Activated CD4-positive, alpha-beta T cell treated with anti-CD3 and anti-CD28 coated beads, Interleukin-2, amount 10 ng/mL, durations not matched to agents 7 days and 5 days (primary cell): ENCODE results near the gene S100A8. TPM values are rescaled to one million over a fixed set of nuclear protein-coding genes. Genes with fewer than 3 reads are reported as not detected.

Experiments
- CTCF ChIA-PET: fragments of 350-600 bp; sonication (Branson Sonifier 250); formaldehyde crosslinking; loops from one replicate; lab custom pipeline; 2021; ENCODE audit warnings: antibody characterized with exemption; lab: Charles Lee
- POLR2A ChIA-PET: fragments of 350-600 bp; sonication (Branson Sonifier 250); formaldehyde crosslinking; loops from one replicate; lab custom pipeline; 2021; ENCODE audit warnings: antibody characterized with exemption; lab: Charles Lee
- DNase-seq: peaks from one replicate; pipeline ENCODE4 v3.0.0-alpha.2; 2020
- H3K27ac Mint-ChIP-seq: one replicate; pipeline ENCODE4 v1.8.0; 2021; ENCODE audit warnings: mild to moderate bottlenecking, moderate library complexity, mixed read lengths
- H3K27me3 Mint-ChIP-seq: one replicate; pipeline ENCODE4 v1.8.0; 2021; ENCODE audit warnings: mixed read lengths
- H3K36me3 Mint-ChIP-seq: one replicate; pipeline ENCODE4 v1.8.0; 2021; ENCODE audit warnings: low read depth, mixed read lengths
- H3K4me1 Mint-ChIP-seq: one replicate; pipeline ENCODE4 v1.8.0; 2021; ENCODE audit warnings: mixed read lengths
- H3K4me3 Mint-ChIP-seq: one replicate; pipeline ENCODE4 v1.8.0; 2021; ENCODE audit warnings: mild to moderate bottlenecking, moderate library complexity, mixed read lengths
- H3K9me3 Mint-ChIP-seq: one replicate; pipeline ENCODE4 v1.8.0; 2021; ENCODE audit warnings: mixed read lengths
- total RNA-seq, 2 experiments: library from RNA; stranded (reverse); gene quantifications; one replicate each; pipeline ENCODE4 v1.2.3, GENCODE V29; 2021

The S100A8 gene
- total RNA-seq, 2 experiments from 2014 or later: not detected

DNA sequence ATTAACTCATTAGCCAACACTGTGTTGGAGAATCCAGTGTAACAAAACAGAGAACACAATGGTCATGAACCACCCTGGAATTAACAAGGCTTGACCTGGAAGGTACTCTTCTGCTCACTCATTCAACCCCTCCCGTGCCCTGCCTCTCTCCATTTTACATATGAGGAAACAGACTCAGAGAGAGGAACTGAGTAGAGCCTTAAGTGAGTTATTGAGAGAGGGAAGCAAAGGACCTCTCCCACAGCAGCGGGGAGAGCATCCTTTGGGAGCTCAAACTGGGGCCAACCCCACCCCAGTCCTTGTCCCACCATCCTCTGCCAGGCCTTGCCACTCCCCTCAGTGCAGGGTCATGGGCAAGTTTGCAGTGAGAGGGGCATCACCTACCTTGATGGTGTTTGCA is 16.8 kb downstream of the S100A8 start:
- Mint-ChIP-seq H3K27ac (no peak overlapping the region), H3K36me3 (no peaks in the 10 kb centered on the region), H3K27me3 (peaks cover 21% of the 10 kb centered on the region), H3K9me3 (no peaks in the 10 kb centered on the region), H3K4me1 (no peaks in the 10 kb centered on the region), H3K4me3 (no peak overlapping the region)
- POLR2A ChIA-PET: no interaction called here
- no peak for DNase-seq
- CTCF ChIA-PET: no interaction called here

DNA sequence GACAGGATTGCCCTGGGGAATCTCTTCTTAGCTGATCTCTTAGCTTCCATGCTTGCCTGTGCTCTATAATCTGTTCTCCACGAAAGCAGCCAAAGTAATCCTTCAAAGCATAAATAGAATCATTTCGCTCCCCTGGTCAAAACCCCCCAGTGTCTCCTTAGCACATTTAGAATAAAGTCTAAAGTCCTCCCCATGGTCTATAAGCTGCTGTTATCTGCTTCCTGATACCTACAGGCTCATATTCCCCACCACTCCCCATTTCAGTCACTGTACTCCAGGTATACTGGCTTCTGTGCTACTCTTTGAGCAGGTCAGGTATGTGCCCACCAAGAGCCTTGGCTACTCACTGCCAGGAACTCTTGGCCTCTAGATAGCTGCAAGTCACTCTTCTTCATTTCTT is 18.3 kb downstream of the S100A8 start:
- no peak overlapping the region for H3K4me3 Mint-ChIP-seq
- no peak for DNase-seq
- no peaks in the 10 kb centered on the region for H3K4me1 Mint-ChIP-seq
- CTCF ChIA-PET: no interaction called here
- H3K36me3 Mint-ChIP-seq: no peaks in the 10 kb centered on the region
- no peaks in the 10 kb centered on the region for H3K9me3 Mint-ChIP-seq
- H3K27me3 Mint-ChIP-seq: peaks cover 13% of the 10 kb centered on the region
- no peak overlapping the region for H3K27ac Mint-ChIP-seq
- POLR2A ChIA-PET: no interaction called here

DNA sequence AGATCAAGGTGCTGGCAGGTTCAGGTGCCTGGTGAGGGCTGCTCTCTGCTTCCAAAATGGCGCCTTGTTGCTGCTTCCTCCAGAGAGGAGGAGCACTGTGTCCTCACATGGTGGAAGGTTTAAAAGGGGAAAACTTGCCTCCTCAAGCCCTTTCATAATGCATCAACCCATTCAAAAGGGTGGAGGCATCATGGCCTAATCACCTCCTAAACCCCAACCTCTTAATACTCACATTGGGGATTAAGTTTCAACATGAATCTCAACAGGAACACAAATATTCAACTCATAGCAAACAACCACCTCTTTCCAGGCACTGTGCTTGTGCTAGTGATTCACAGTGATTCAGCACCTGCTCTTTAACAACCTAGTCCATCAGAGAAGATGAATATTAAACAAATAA is 19.6 kb downstream of the S100A8 start:
- H3K27me3 Mint-ChIP-seq: peaks cover 8% of the 10 kb centered on the region
- CTCF ChIA-PET: no interaction called here
- no peak overlapping the region for H3K4me3 Mint-ChIP-seq
- H3K27ac Mint-ChIP-seq: no peak overlapping the region
- POLR2A ChIA-PET: no interaction called here
- H3K9me3 Mint-ChIP-seq: no peaks in the 10 kb centered on the region
- DNase-seq: no peak
- no peaks in the 10 kb centered on the region for H3K4me1 Mint-ChIP-seq
- H3K36me3 Mint-ChIP-seq: no peaks in the 10 kb centered on the region

DNA sequence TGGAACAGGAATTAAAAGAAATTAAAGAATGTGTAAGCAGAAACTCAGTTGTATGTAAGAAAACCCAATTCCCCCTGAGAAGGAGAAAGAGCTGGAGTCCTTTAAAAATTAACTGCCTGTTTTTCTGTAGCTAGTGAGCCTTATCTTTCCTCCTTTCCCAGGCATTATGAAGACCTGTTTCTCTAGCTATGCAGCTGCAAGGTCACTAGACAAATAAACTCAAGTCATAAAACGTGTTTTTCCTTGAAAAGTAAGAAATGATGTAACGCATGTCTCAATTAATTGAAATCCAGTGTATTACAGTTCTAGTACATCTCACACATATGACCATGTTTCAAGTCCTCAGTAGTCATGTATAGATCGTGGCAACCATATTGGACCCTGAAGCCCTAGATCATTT is 20.7 kb downstream of the S100A8 start:
- H3K4me3 Mint-ChIP-seq: no peak overlapping the region
- CTCF ChIA-PET: no interaction called here
- no peaks in the 10 kb centered on the region for H3K9me3 Mint-ChIP-seq
- POLR2A ChIA-PET: no interaction called here
- no peaks in the 10 kb centered on the region for H3K36me3 Mint-ChIP-seq
- no peaks in the 10 kb centered on the region for H3K4me1 Mint-ChIP-seq
- H3K27me3 Mint-ChIP-seq: peaks cover 10% of the 10 kb centered on the region
- H3K27ac Mint-ChIP-seq: no peak overlapping the region
- no peak for DNase-seq

DNA sequence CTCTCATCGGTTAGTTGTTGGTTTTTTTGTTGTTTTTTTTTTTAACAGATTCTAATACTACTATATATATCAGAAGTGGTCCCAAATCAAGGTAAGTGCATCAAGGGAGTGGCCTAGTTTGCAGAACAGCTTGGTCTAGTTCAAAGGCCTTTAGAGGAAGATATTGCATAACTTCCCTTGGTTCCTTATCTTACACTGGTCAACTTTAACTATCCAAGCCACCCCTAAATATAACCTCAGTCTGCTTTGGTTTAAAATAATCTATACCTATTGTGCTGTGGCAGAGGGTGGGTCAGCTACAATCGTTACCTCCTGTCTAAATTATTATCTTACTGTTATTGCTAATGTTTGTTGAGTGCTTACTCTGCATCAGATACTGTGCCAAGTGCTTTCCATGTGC is 22.4 kb downstream of the S100A8 start:
- H3K36me3 Mint-ChIP-seq: no peaks in the 10 kb centered on the region
- CTCF ChIA-PET: interaction anchor here (0.6 kb wide), 1 partner anchor 1742 kb away, joined by 3 read pairs; no protein-coding TSS in a partner anchor
- POLR2A ChIA-PET: no interaction called here
- H3K27me3 Mint-ChIP-seq: peaks cover 10% of the 10 kb centered on the region
- no peak overlapping the region for H3K27ac Mint-ChIP-seq
- no peak overlapping the region for H3K4me3 Mint-ChIP-seq
- DNase-seq: no peak
- no peaks in the 10 kb centered on the region for H3K4me1 Mint-ChIP-seq
- H3K9me3 Mint-ChIP-seq: no peaks in the 10 kb centered on the region

DNA sequence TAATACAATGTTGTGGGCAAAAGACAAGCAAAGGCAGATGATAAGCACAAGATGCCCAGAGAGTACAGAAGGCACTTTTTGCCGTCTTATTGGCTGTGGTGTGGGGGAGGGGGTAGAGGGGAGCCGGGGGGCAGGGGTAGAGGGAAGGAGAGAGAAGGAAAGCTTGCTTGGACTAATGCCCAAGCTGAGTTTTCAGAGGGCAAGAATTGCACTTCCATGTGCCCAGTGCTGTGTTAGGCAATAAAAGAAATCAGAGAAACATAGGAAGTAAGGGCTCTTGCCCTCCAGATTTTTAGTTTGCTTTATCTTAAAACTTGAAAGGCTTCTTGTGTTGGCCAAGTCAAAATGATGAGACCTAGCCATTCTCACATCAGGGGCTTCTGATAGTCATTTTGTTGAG is 23.8 kb downstream of the S100A8 start:
- POLR2A ChIA-PET: no interaction called here

DNA sequence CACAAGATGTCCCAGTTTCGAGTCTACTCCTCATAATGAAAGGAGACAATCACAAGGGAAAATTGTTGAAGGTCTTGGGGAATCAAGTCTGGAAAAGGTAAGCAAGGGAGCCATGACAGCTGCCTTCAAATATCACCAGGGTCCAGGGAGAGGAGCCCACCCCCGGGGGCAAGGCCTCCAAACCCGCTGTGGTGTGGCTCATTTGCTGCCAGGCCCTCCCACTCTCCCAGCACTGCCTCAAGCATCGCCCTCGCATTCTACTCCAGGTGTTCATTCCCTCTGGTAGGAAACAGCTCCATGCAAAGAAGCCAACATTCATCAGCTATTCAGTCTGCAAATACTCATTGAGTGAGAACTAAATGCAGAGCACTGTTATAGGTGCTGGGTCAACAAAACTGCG is 24.6 kb downstream of the S100A8 start:
- DNase-seq: no peak
- Mint-ChIP-seq H3K27me3 (peaks cover 7% of the 10 kb centered on the region), H3K27ac (no peak overlapping the region), H3K36me3 (no peaks in the 10 kb centered on the region), H3K9me3 (no peaks in the 10 kb centered on the region), H3K4me1 (no peaks in the 10 kb centered on the region), H3K4me3 (no peak overlapping the region)
- POLR2A ChIA-PET: no interaction called here
- CTCF ChIA-PET: no interaction called here

More for the DNA sequence above, 23.8 kb downstream of the S100A8 start:
- DNase-seq: no peak
- no peak overlapping the region for H3K27ac Mint-ChIP-seq
- no peak overlapping the region for H3K4me3 Mint-ChIP-seq
- H3K4me1 Mint-ChIP-seq: no peaks in the 10 kb centered on the region
- H3K9me3 Mint-ChIP-seq: no peaks in the 10 kb centered on the region
- peaks cover 12% of the 10 kb centered on the region for H3K27me3 Mint-ChIP-seq
- no peaks in the 10 kb centered on the region for H3K36me3 Mint-ChIP-seq
- CTCF ChIA-PET: interaction anchor here (0.9 kb wide), 1 partner anchor 12 kb away, joined by 3 read pairs; no protein-coding TSS in a partner anchor

DNA sequence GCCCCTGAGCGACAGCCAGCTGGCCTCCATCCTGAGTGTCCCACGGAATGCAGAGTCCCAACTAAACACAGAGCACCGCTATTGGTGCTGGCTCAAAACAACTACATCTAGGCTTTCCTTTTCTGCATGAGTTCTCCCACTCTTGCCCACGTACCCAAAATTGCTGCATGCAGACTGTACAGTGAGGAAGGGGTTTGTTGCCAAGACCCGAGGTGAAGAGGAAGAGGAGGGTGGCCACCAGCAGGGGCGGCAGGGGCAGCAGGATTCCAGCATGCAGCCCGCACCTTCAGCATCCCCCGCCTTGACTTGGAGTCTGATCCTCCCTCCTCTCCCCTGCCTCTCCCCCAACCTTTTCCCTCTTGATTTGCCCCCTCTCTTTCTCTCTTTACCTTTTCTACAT is 25.2 kb downstream of the S100A8 start:
- no peaks in the 10 kb centered on the region for H3K36me3 Mint-ChIP-seq

DNA sequence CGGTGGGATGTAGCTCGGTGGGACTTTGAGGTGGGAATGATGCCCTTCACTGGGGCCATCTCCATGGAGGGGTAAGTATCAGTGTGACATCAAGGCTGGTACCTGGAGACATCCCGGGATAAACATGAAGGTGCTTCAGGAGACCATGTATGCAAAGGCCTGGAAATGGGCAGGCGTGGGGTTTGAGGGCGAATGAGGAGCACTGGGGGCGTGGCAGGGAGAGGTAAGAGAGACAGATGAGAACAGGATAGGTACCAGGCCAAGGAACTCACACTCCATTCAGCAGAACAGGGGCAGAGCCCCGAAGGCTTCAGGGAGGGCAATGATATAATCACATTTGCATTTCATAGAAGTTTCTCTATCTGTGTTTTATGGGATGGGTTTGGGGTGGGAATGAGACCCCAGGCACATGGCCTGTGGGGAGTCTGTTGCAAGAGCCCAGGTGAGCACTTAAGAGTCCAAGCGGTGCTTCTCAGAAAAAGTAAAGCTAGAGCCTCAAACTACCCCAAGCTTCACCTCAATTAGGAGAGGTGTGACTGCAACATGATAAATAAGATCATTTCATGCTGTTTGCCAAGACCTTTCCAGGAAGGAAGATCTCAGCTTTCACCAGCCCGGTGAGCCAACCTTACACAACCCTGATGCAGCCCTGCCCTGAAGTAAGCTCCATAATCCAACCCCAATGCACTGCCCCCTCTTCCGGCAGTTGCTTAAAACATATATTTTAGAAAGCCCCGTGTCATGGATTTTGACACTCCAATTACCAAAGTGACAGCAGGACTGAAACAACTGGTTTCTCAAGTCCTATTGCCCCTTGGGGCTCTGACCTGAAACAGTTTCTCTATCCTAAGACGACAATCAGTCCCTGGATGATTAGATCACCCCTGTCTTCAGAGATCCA is 25.9 kb downstream of the S100A8 start:
- no peak overlapping the region for H3K27ac Mint-ChIP-seq
- no peaks in the 10 kb centered on the region for H3K4me1 Mint-ChIP-seq
- H3K27me3 Mint-ChIP-seq: peaks cover 7% of the 10 kb centered on the region
- POLR2A ChIA-PET: no interaction called here
- CTCF ChIA-PET: interaction anchor here (0.9 kb wide), 1 partner anchor 10 kb away, joined by 3 read pairs; no protein-coding TSS in a partner anchor
- no peak overlapping the region for H3K4me3 Mint-ChIP-seq
- H3K9me3 Mint-ChIP-seq: no peaks in the 10 kb centered on the region
- no peaks in the 10 kb centered on the region for H3K36me3 Mint-ChIP-seq
- DNase-seq: no peak

More for the DNA sequence above, 25.2 kb downstream of the S100A8 start:
- no peaks in the 10 kb centered on the region for H3K9me3 Mint-ChIP-seq
- ChIA-PET CTCF (no interaction called here), POLR2A (no interaction called here)
- no peak overlapping the region for H3K4me3 Mint-ChIP-seq
- peaks cover 7% of the 10 kb centered on the region for H3K27me3 Mint-ChIP-seq
- no peak for DNase-seq
- H3K4me1 Mint-ChIP-seq: no peaks in the 10 kb centered on the region
- no peak overlapping the region for H3K27ac Mint-ChIP-seq

DNA sequence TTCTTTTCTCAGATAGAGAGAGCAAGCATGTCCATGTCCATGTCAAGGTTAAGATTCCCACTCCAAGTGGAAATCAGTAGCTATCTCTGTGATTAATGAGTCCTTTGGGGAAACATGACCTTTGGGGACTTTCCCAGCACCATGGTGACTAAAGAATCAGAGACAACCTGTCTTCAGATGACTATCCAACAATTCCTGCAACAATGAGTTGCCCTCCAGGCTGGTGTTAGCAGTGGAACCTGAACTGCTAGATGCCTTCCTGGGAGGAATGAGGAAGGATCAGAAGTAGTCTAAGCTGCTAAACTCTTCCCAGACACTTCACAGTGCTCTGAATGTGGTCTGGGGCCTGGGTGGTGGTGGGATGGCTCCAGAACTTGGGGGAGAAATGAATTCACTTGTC is 26.7 kb downstream of the S100A8 start:
- no peak overlapping the region for H3K27ac Mint-ChIP-seq
- no peaks in the 10 kb centered on the region for H3K36me3 Mint-ChIP-seq
- DNase-seq: no peak
- H3K9me3 Mint-ChIP-seq: no peaks in the 10 kb centered on the region
- H3K4me1 Mint-ChIP-seq: no peaks in the 10 kb centered on the region
- CTCF ChIA-PET: interaction anchor here (0.7 to 0.9 kb wide), 2 partner anchors 9 to 990 kb away, joined by 3 to 5 read pairs; no protein-coding TSS in a partner anchor
- H3K4me3 Mint-ChIP-seq: no peak overlapping the region
- H3K27me3 Mint-ChIP-seq: peaks cover 7% of the 10 kb centered on the region
- POLR2A ChIA-PET: interaction anchor here (0.6 kb wide), 1 partner anchor 11 kb away, joined by 3 read pairs; no protein-coding TSS in a partner anchor

DNA sequence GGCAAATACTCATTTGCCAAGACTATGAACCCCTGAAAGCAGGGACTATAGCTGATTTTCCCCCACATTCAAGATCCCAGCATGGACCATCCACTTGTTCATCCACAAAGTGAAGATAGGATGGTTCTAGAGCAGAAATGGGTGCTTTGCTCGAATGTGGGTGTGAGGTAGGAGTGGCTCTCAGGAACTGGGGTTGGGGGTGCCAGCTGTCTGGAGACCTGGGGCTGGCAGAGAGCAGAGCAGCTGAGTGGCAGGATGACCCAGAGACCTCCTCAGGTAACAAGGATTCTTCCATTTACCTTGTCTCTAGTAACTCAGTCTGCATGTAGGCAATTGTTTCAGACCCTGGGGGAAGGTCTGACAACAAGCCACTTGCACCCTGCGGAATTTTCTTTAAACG is 27.2 kb downstream of the S100A8 start:
- ChIA-PET POLR2A (no interaction called here), CTCF (interaction anchor here (0.9 kb wide), 1 partner anchor 9 kb away, joined by 3 read pairs; no protein-coding TSS in a partner anchor)
- H3K9me3 Mint-ChIP-seq: no peaks in the 10 kb centered on the region

DNA sequence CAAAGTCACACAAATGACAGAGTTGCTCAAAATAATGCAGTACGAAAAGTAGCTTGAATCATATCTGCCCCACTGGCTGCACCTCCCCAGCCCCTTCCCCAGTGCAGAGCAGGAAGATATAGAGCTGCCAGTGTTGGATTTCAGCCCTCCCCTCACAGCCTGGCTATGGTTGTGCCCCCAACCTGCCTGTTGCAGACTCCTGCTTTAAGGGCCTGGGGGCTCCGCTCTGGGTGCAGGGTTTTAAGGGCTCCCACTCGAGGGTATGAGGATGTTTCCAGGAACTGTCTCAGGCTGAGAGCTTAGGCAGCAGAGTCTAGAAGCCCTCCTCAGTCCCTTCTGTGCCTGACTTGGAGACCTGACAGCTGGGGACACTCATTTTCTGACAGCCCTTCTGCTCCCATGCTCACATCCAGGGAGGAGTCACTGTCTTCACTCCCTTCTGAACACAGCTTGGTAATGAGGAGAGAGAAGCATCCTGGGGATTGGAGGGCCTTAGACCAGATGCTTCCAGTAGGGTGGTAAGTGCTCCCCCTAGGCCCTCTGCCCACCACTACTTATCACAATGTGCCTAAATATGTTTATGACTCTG is 28.6 kb downstream of the S100A8 start:
- Mint-ChIP-seq H3K27ac (no peak overlapping the region), H3K36me3 (no peaks in the 10 kb centered on the region), H3K4me1 (peaks cover 10% of the 10 kb centered on the region), H3K9me3 (no peaks in the 10 kb centered on the region), H3K4me3 (no peak overlapping the region), H3K27me3 (peaks cover 7% of the 10 kb centered on the region)
- no peak for DNase-seq
- POLR2A ChIA-PET: no interaction called here
- CTCF ChIA-PET: interaction anchor here (1.2 kb wide), 1 partner anchor 13 kb away, joined by 4 read pairs; the partner anchor contains the start of gene PGLYRP4

More for the DNA sequence above, 27.2 kb downstream of the S100A8 start:
- no peak for DNase-seq
- H3K36me3 Mint-ChIP-seq: no peaks in the 10 kb centered on the region
- H3K27me3 Mint-ChIP-seq: peaks cover 7% of the 10 kb centered on the region
- no peak overlapping the region for H3K4me3 Mint-ChIP-seq
- no peaks in the 10 kb centered on the region for H3K4me1 Mint-ChIP-seq
- H3K27ac Mint-ChIP-seq: no peak overlapping the region
